ENCODE results near the gene SETBP1.

Gene SETBP1

DNA sequence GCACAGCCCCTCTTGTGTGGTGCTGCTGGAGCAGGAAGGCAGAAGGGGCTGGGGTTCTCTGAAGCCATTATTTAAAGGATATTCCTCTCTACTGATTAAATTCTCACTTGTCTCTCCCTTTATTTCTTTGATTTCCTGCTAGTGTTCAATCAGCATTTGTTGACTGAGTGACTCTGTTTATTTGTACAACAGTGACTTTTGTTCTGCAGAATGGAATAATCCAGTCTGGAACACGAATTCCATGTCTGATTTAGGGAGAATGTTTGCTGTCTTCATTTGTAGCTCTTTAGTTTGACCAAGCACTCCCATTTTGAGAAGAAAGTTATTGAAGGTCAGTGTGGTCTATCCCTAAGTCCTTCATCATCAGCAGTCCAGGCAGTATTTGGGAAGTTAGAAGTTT lies 141.2 kb downstream of the SETBP1 start:
- DNase-seq = no peak

GRCh38 chr18:44823286-44823685 lies 142.6 kb downstream of the SETBP1 start:
- DNase-seq = no peak

DNA sequence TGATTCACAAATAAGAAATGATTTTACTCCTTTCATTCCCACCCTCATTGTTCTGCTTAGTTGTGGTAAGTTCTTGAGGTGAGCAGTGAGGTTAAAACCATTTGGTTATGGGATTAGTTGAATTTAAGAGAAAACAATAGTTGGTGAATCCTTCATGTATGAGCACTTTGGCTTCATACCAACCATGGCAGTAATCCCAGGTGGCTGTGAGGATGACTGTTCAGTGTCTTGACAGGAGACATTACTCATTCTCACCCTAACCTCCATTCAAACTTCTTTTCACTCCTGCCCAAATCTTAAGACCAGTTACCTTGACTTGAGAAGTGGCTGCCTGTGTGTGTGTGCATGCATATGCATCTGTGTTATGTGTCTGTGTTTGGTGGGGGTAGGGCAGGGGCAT lies 143.1 kb downstream of the SETBP1 start:
- DNase-seq = no peak

DNA sequence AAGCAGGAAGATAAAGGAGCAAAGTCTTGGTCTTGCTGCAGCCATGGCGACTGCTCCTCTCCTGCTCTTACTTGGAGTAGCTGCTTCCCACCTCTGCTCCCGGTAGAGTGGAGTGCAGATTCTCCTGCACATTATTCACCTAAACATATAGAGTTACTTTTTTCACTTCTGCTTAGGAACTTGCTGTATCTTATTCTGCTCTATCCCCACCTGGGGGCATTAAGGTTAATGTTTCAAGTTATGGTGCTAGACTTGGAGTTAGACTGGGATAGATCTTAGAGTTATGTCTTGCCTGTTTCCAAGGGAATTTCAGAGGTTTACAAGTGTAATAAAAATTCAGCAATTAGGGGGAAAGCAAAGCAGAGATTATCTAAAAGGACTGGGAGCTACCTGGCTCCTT lies 144.2 kb downstream of the SETBP1 start:
- no peak for DNase-seq

GRCh38 chr18:44826418-44827259 lies 146.0 kb downstream of the SETBP1 start:
- DNase-seq = no peak

- DNase-seq = no peak
Measured at GRCh38 chr18:44828080-44828479, 147.4 kb downstream of the SETBP1 start.

DNA sequence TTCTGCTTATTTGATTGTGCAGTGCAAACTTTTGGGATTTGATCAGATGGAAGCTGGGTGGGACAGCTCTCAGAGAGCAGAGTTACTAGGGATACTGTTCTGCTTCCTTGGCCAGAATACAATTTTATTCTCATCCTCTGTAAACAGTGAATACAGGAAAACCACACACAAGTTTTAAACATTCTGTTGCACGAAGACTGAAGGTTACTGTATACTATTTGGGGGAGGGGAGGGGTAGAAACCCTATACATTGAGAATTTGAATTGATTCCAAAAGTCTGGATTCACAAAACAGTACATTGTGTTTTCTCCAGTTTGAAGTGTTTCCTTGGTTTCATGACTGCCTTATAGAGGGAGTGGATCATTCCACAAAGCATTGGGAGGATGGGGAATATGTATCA lies 149.9 kb downstream of the SETBP1 start:
- no peak for DNase-seq

DNA sequence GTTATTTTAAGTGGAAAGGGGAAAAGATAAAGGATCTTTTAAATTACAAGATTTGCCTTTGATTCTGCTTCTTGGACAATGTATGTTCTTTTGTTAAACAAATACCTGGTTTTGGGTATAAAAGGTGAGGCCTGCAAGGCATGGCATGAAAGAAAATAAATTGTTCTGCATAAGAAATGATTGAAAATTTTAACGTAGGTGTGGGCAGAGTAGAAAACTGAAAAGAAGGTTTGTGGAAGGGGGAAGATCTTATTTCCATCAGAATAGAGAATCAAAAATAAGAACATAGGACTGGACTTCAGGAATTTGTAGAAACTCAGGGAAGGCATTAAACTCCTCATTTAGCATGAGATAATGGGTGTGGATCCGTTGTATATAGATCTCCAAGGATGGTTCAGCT lies 153.1 kb downstream of the SETBP1 start:
- DNase-seq = no peak

- no peak for DNase-seq
Measured at GRCh38 chr18:44834867-44835469, 154.3 kb downstream of the SETBP1 start.

- DNase-seq = no peak
Measured at GRCh38 chr18:44835703-44836102, 155.0 kb downstream of the SETBP1 start.

GRCh38 chr18:44836263-44836662 lies 155.6 kb downstream of the SETBP1 start:
- no peak for DNase-seq

- DNase-seq = no peak
Measured at GRCh38 chr18:44837482-44838180, 156.9 kb downstream of the SETBP1 start.

DNA sequence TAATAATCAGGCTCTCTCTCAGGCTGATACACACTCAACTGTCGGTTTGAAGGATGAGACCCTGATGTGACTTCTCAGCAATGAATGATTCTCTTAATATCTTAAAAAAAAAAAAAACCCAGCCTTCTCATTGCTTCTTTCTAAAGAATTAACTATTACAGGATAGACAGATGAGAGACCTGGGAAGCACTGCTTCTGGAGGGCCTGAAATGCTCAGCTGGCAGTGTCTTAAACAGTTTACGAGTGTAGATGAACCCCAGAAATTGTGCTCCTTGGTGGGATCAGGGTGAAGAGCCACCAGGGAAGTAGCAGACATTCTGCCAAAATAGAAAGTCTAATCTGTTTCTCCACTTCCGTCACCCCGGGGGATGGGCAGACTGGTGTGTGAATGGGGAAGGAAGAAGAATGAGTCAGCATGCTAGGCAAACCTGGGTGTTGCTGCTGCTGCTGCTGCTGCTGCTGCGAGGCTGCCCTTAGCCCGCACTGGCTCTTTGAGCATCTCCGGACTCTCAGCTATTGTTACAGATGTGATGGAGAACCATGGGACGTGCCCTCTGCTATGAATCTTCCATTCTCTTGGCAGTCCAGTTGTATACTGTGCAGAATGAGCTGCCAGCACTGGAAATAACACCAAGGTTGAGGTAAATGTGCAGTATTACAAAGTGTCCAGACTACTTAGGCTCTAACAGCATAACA lies 158.4 kb downstream of the SETBP1 start:
- DNase-seq = peak; percentile 67 to 72

GRCh38 chr18:44840058-44840790 lies 159.5 kb downstream of the SETBP1 start:
- DNase-seq = no peak

DNA sequence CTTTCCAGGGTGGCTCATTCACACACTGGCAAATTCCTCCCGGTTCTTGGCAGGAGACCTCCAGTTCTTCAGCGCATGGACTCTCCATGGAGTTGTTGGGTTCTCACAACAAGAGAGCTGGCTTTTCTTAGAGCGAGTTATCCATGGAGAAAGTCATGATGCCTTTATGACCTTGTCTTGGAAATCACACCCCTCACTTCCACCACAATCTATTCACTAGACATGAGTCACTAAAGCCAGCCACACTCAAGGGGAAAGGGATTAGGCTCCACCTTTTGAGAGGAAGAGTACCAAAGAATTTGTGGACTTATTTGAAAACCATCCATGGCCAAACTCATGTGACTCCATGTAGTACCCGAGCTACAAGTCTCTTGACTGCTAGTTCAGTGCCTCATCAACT lies 160.5 kb downstream of the SETBP1 start:
- DNase-seq = no peak

GRCh38 chr18:44841752-44842587 lies 161.3 kb downstream of the SETBP1 start:
- DNase-seq = no peak

- no peak for DNase-seq
Measured at GRCh38 chr18:44842588-44843412, 162.1 kb downstream of the SETBP1 start.

DNA sequence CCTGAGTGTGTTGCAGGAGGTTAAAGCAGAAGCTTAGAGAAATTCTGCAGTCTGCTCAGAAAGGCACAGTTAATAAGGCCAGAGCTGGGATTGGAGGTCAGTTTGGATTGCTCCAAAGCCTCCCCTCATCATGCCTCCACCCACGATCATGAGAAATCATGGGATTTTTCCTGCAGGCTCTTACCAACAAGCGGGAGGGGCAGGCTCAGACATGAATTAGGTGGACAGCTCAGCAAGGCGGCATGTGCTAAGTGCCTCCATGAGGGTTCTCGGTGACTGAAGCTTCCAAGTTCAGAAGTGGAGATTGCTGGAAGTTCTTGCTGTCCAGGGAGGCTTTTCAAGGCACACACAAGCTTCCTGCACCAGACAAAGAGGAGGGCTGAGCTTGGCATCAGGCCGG lies 163.8 kb downstream of the SETBP1 start:
- DNase-seq = no peak

- no peak for DNase-seq
Measured at GRCh38 chr18:44846450-44846849, 165.8 kb downstream of the SETBP1 start.

DNA sequence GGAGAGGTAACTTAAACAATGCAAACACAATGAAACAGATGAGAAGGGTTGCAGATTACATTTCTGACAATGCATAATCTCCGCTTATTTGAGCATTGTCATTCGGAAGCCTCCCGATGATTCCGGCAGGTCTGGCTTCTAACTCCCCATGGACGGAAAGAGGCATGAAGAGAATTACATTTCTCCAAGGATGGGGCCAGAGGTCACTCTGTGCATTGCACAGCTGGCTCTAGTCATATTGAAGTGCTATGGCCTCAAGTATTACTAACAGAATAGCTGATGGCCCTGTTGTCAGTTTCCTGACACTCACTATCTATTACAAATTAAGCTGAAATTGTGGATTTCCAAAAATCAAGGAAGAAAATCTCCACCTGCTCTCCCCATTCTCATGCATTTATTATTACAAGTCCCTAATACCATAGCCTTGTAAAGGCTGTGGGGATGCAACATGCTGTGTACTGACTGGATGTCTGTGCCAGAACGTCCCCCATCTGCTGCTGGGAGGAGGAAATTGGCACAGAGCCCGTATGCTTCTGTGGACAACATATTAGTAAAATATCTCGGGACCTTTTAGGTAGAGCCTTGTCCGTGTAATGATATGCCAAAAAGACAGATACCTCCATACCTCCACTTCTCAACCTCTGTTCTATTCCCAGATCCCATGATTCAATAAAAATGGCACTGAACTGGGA lies 168.1 kb downstream of the SETBP1 start:
- DNase-seq = no peak
